HepG2 (cell line): ENCODE measurements around the gene CBX5. TPM values are rescaled to one million over a fixed set of nuclear protein-coding genes. Genes with fewer than 3 reads are reported as not detected.

Experiments
- ATAC-seq: fragments of 200-7000 bp; cut with Tn5 transposase; 3 replicates; pipeline ENCODE4 v1.9.1; 2020; ENCODE audit warnings: mild to moderate bottlenecking, moderate library complexity
- BruUV-seq: library from RNA; stranded (reverse); fragments of 400-500 nt; replicated peaks from 2 replicates; lab custom pipeline; 2021; lab: Mats Ljungman, UMichigan
- CTCF ChIA-PET: fragments of 300-600 bp; formaldehyde crosslinking; extraction: SDS; loops from one replicate; lab custom pipeline; 2021; ENCODE audit warnings: low total read pairs, inconsistent platforms, low intra/inter-chr PET ratio; lab: Yijun Ruan, JAX
- POLR2A ChIA-PET: fragments of 350-600 bp; sonication (Branson Sonifier 250); formaldehyde crosslinking; loops from one replicate; lab custom pipeline; 2020; ENCODE audit warnings: antibody characterized with exemption, inconsistent platforms; lab: Yijun Ruan, JAX
- DNase-seq: peaks from one replicate; pipeline ENCODE4 v3.0.0-alpha.2; 2015; ENCODE audit warnings: low spot score
- FAIRE-seq: peaks from 3 replicates; lab custom pipeline; 2011; peaks lifted over from hg19 to GRCh38; lab: Jason Lieb, UNC
- H2AFZ ChIP-seq: one replicate; pipeline ENCODE4 v1.6.1; 2011; ENCODE audit warnings: low read length, inconsistent platforms
- H3K27ac ChIP-seq: fragments of 300-600 bp; 3 replicates; pipeline ENCODE4 v1.8.0; 2011; ENCODE audit warnings: mixed run types, mild to moderate bottlenecking, mixed read lengths, low read length, inconsistent platforms; ENCODE audit not compliant: insufficient read depth; ENCODE audit errors: extremely low read length
- H3K27me3 ChIP-seq, 2 experiments: fragments of 200-600 bp in 1 of 2; 2 replicates in 1 of 2; 3 replicates in 1 of 2; pipeline versions ENCODE4 v1.6.0 to v1.8.0; 2011; ENCODE audit warnings: low read length in 2 of 2, mild to moderate bottlenecking in 2 of 2, moderate library complexity in 2 of 2, inconsistent platforms in 1 of 2; ENCODE audit not compliant: insufficient read depth in 2 of 2, control insufficient read depth in 1 of 2
- H3K36me3 ChIP-seq, 2 experiments: fragments of 200-600 bp in 1 of 2; replicated peaks in 1 of 2; 2 replicates in 1 of 2; 3 replicates in 1 of 2; pipeline versions ENCODE4 v1.5.1 to v1.8.0; 2011; ENCODE audit warnings: low read length in 2 of 2, inconsistent platforms in 1 of 2; ENCODE audit not compliant: insufficient read depth in 2 of 2, control insufficient read depth in 1 of 2
- H3K4me1 ChIP-seq: 2 replicates; pipeline ENCODE4 v1.5.1; 2012; ENCODE audit warnings: low read length, inconsistent platforms; ENCODE audit not compliant: insufficient read depth
- H3K4me2 ChIP-seq: 2 replicates; pipeline ENCODE4 v1.6.0; 2011; ENCODE audit warnings: low read depth, low read length, inconsistent platforms
- H3K4me3 ChIP-seq, 3 experiments: fragments of 200-600 bp in 1 of 3; sonication (generic), shearing (Covaris generic) in 1 of 3; replicated peaks in 1 of 3; 2 replicates each; pipeline ENCODE4 v1.5.1; 2011 to 2016; ENCODE audit warnings: low read length in 3 of 3, inconsistent platforms in 2 of 3, low read depth in 2 of 3, mild to moderate bottlenecking in 2 of 3, control low read depth in 1 of 3, mixed read lengths in 1 of 3; ENCODE audit not compliant: insufficient read depth in 1 of 3
- H3K79me2 ChIP-seq: one replicate; pipeline ENCODE4 v1.6.1; 2011; ENCODE audit warnings: low read length, inconsistent platforms; ENCODE audit not compliant: insufficient read depth
- H3K9ac ChIP-seq: 2 replicates; pipeline ENCODE4 v1.6.0; 2011; ENCODE audit warnings: mild to moderate bottlenecking, low read depth, low read length, inconsistent platforms; ENCODE audit not compliant: insufficient read depth
- H3K9me3 ChIP-seq: 2 replicates; pipeline ENCODE4 v1.5.1; 2012; ENCODE audit warnings: mild to moderate bottlenecking, low read length
- H4K20me1 ChIP-seq: 2 replicates; pipeline ENCODE4 v1.6.0; 2011; ENCODE audit warnings: inconsistent platforms, mild to moderate bottlenecking, low read length, moderate library complexity; ENCODE audit not compliant: insufficient read depth
- ATF7 ChIP-seq, 2 experiments: fragments of 450-650 bp in 1 of 2; sonication (generic) in 1 of 2; formaldehyde crosslinking in 1 of 2; IDR thresholded peaks; 2 replicates each; pipeline versions ENCODE4 v1.4.0 to v1.6.1; 2016 to 2020; ENCODE audit warnings: antibody characterized with exemption in 1 of 2, mild to moderate bottlenecking in 1 of 2, missing genetic modification reagents in 1 of 2
- CENPT ChIP-seq: sonication (generic); formaldehyde crosslinking; IDR thresholded peaks from 2 replicates; pipeline ENCODE4 v1.8.0; 2022; ENCODE audit warnings: low read depth, mild to moderate bottlenecking, moderate library complexity, missing genetic modification reagents
- CREB1 ChIP-seq, 2 experiments: fragments of 450-650 bp in 1 of 2; IDR thresholded peaks; 2 replicates each; pipeline ENCODE4 v1.6.1; 2016 to 2017; ENCODE audit warnings: control low read depth in 1 of 2, mild to moderate bottlenecking in 1 of 2, missing compliant biosample characterization in 1 of 2, missing genetic modification characterization in 1 of 2
- FIP1L1 ChIP-seq: fragments of 200-400 bp; formaldehyde crosslinking; IDR thresholded peaks from 2 replicates; pipeline ENCODE4 v1.6.1; 2018; ENCODE audit warnings: low read depth, mild to moderate bottlenecking, low read length, moderate library complexity, borderline replicate concordance; ENCODE audit not compliant: insufficient read depth
- POLR2A ChIP-seq, 2 experiments: IDR thresholded peaks; 2 replicates each; pipeline ENCODE4 v1.6.1; 2011; ENCODE audit warnings: low read depth in 2 of 2, low read length in 2 of 2, mild to moderate bottlenecking in 1 of 2, moderate library complexity in 1 of 2; ENCODE audit not compliant: insufficient read depth in 1 of 2
- WGBS: methylation state at CpG from one replicate; pipeline ENCODE4 v1.1.6; 2017; ENCODE audit warnings: low lambda C conversion rate; 5-methylcytosine and 5-hydroxymethylcytosine counted together
- in situ Hi-C: cut with HindIII; loops from 2 replicates; pipeline ENCODE4 v1.10.0; 2017; ENCODE audit warnings: low pct_unique_long_range_greater_than_20kb; ENCODE audit not compliant: extremely low pct_ligation_motif_present
- intact Hi-C: fragments of 100-400 bp; cut with micrococcal nuclease; formaldehyde crosslinking; loops from one replicate; pipeline ENCODE4 v1.10.0; 2022; ENCODE audit not compliant: unreplicated experiment
- polyA plus RNA-seq, 8 experiments: library from polyadenylated mRNA; depleted of rRNA in 3 of 8; stranded (reverse) in 7 of 8; unstranded in 1 of 8; fragments of >200 nt; fragmentation: Illumina TruSeq in 4 of 8; extraction: Trizol in 4 of 8; gene quantifications; 2 replicates each; pipeline versions ENCODE4 v1.2.1 to v1.2.3, GENCODE V29; 2011 to 2016; ENCODE audit warnings: low read depth in 4 of 8, missing spikeins in 1 of 8, mixed read lengths in 1 of 8; ENCODE audit not compliant: insufficient read depth in 1 of 8
- total RNA-seq, 5 experiments: library from RNA; depleted of rRNA; stranded (reverse); fragments of >200 nt; fragmentation: Illumina TruSeq; extraction: Trizol; gene quantifications; 2 replicates each; pipeline ENCODE4 v1.2.3, GENCODE V29; 2016; ENCODE audit warnings: low read depth in 1 of 5

The CBX5 gene
- total and polyA plus RNA-seq, 2 of the 13 experiments (the other 11 are each of a cell fraction or from before 2014, with no cell fraction given) = 16.0 to 22.2 TPM

GRCh38 chr12:54211920-54212319 lies 68.0 kb downstream of the CBX5 start:
- H2AFZ ChIP-seq = no peak overlapping the region
- TF ChIP-seq FIP1L1 (no peak), ATF7 (IDR thresholded peaks at IDR 0.05) (peak; percentile 16; the same call in 1 of the 2 replicates), ATF7 (CRISPR knock-in tag; IDR thresholded peaks at IDR 0.05) (no peak), POLR2A (IDR thresholded peaks at IDR 0.05; ENCODE audit: insufficient read depth in 1 of 2, low read depth in 2 of 2, low read length in 2 of 2) (no peak)
- H3K9me3 ChIP-seq = no peaks in the 10 kb centered on the region
- no peak overlapping the region for H3K4me2 ChIP-seq
- 2% methylated on average over 7 of the region's 7 CpGs for WGBS
- intact Hi-C loops = no loop called here
- peaks cover 0 to 23% of the 10 kb centered on the region in 2 experiments; a peak in 4 of 5 replicates for H3K27me3 ChIP-seq
- ChIA-PET CTCF (no interaction called here), POLR2A (no interaction called here)
- FAIRE-seq = no peak
- ATAC-seq = no peak
- H3K27ac ChIP-seq = no peak overlapping the region
- H3K36me3 ChIP-seq = no peaks in the 10 kb centered on the region
- peaks cover 18% of the 10 kb centered on the region for H3K4me1 ChIP-seq
- BruUV-seq = no TSS peak
- no peak for DNase-seq
- no peaks in the 10 kb centered on the region for H3K79me2 ChIP-seq
- H4K20me1 ChIP-seq = no peaks in the 10 kb centered on the region
- in situ Hi-C loops = loop anchor here (10.0 kb wide), 1 partner anchor 457 kb away; the partner anchor contains the start of gene CISTR
- no peak overlapping the region for H3K9ac ChIP-seq
- no peak overlapping the region for H3K4me3 ChIP-seq

GRCh38 chr12:54210400-54210790 lies 69.5 kb downstream of the CBX5 start:
- intact Hi-C loops (no loop called here), in situ Hi-C loops (loop anchor here (10.0 kb wide), 1 partner anchor 456 kb away; the partner anchor contains the start of gene CISTR)
- Histone ChIP-seq H3K4me3 (no peak overlapping the region), H3K4me2 (no peak overlapping the region), H3K79me2 (no peaks in the 10 kb centered on the region), H3K36me3 (no peaks in the 10 kb centered on the region), H3K9ac (no peak overlapping the region), H3K27ac (no peak overlapping the region), H3K4me1 (peaks cover 6% of the 10 kb centered on the region), H3K27me3 (peaks cover 2 to 20% of the 10 kb centered on the region in 2 experiments; a peak in 4 of 5 replicates), H4K20me1 (no peaks in the 10 kb centered on the region), H2AFZ (no peak overlapping the region), H3K9me3 (no peaks in the 10 kb centered on the region)
- POLR2A ChIA-PET = no interaction called here
- TF ChIP-seq CENPT (CRISPR knock-in tag) (no peak), CREB1 (IDR thresholded peaks at IDR 0.05) (0 out of 2 replicates have a peak, but pooled peaks have one; percentile 11), CREB1 (CRISPR knock-in tag; IDR thresholded peaks at IDR 0.05) (no peak)
- no peak for ATAC-seq
- CTCF ChIA-PET = no interaction called here
- WGBS = 38% methylated on average over 5 of the region's 5 CpGs
- BruUV-seq = no TSS peak
- FAIRE-seq = no peak
- no peak for DNase-seq
